ENCODE data around the gene TRIM4.

DNA sequence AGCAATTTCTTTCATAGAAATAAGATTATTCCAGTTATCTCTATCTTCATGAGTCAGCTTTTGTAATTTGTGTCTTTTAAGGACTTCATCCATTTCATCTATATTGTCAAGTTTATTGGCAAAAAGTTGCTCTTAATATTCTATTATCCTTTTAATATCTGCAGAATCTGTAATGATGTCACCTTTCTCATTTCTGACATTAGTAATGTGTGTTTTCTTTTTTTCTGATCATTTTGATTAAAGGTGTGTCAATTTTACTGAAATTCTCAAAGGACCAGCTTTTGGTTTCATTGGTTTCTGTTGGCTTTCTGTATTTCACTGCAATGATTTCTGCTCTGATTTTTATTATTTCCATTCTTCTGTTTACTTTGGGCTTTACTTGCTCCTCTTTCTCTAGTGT, 24.6 kb downstream of the TRIM4 start:
- no peak for TF ChIP-seq YY1 (IDR thresholded peaks at IDR 0.05; ENCODE audit: insufficient read depth, insufficient read length)
- TF ChIP-seq SUZ12 (IDR thresholded peaks at IDR 0.05; ENCODE audit: extremely low read depth, insufficient read depth, insufficient read length), result no peak
